PC-3 (cell line): ENCODE data around the gene NOTCH4. TPM values are rescaled to one million over a fixed set of nuclear protein-coding genes. Genes with fewer than 3 reads are reported as not detected.
"Not testable (repeated sequence)": the region's sequence is repeated elsewhere in the genome, so short reads cannot be mapped to it uniquely, and the experiment has no call there.

Experiments used
- ATAC-seq: fragments of 200-7000 bp; cut with Tn5 transposase; 2 replicates; pipeline ENCODE4 v1.9.1; 2020; ENCODE audit warnings: mild to moderate bottlenecking, moderate library complexity
- BruUV-seq: library from RNA; stranded (reverse); fragments of 400-500 nt; replicated peaks from 2 replicates; lab custom pipeline; 2021; lab: Mats Ljungman, UMichigan
- CTCF ChIA-PET: fragments of 300-600 bp; sonication (Branson Sonifier 250); formaldehyde crosslinking; loops from one replicate; lab custom pipeline; 2022; ENCODE audit warnings: antibody characterized with exemption; lab: Charles Lee
- POLR2A ChIA-PET: fragments of 300-600 bp; sonication (Branson Sonifier 250); formaldehyde crosslinking; loops from one replicate; lab custom pipeline; 2022; ENCODE audit warnings: antibody characterized with exemption; ENCODE audit not compliant: unreplicated experiment; lab: Charles Lee
- DNase-seq: peaks from one replicate; pipeline ENCODE4 v3.0.0-alpha.2; 2015
- H2AFZ ChIP-seq: fragments of 300-600 bp; sonication (generic); 2 replicates; pipeline ENCODE4 v1.6.0; 2016; ENCODE audit warnings: antibody characterized with exemption, low read length
- H3F3A ChIP-seq: fragments of 300-600 bp; sonication (generic); one replicate; pipeline ENCODE4 v1.6.0; 2017; ENCODE audit warnings: antibody characterized with exemption, low read length, control low read depth, mild to moderate bottlenecking; ENCODE audit not compliant: unreplicated experiment
- H3K27ac ChIP-seq: fragments of 300-600 bp; sonication (generic); 2 replicates; pipeline ENCODE4 v1.5.1; 2016; ENCODE audit warnings: mild to moderate bottlenecking, low read length
- H3K27me3 ChIP-seq: fragments of 300-600 bp; sonication (generic); 2 replicates; pipeline ENCODE4 v1.6.1; 2016; ENCODE audit warnings: low read length, mixed read lengths
- H3K36me3 ChIP-seq: fragments of 300-600 bp; sonication (generic); 2 replicates; pipeline ENCODE4 v1.6.1; 2016; ENCODE audit warnings: low read depth, mixed run types, low read length, mixed read lengths
- H3K4me1 ChIP-seq: fragments of 300-600 bp; sonication (generic); 2 replicates; pipeline ENCODE4 v1.5.1; 2016; ENCODE audit warnings: low read length; ENCODE audit not compliant: insufficient read depth
- H3K4me2 ChIP-seq: fragments of 300-600 bp; sonication (generic); 2 replicates; pipeline ENCODE4 v1.6.0; 2016; ENCODE audit warnings: low read length
- H3K4me3 ChIP-seq: fragments of 300-600 bp; sonication (generic); 2 replicates; pipeline ENCODE4 v1.5.1; 2016; ENCODE audit warnings: mild to moderate bottlenecking, low read length, mixed read lengths
- H3K79me2 ChIP-seq: fragments of 300-600 bp; sonication (generic); 2 replicates; pipeline ENCODE4 v1.6.1; 2017; ENCODE audit warnings: low read length, mixed read lengths
- H3K9ac ChIP-seq: fragments of 300-600 bp; sonication (generic); 2 replicates; pipeline ENCODE4 v1.6.0; 2016; ENCODE audit warnings: mild to moderate bottlenecking, low read length
- H3K9me2 ChIP-seq: fragments of 300-600 bp; sonication (generic); replicated peaks from 2 replicates; pipeline ENCODE4 v1.6.1; 2016; ENCODE audit warnings: mixed run types, low read length, mixed read lengths
- H3K9me3 ChIP-seq: fragments of 300-600 bp; sonication (generic); 2 replicates; pipeline ENCODE4 v1.6.1; 2016; ENCODE audit warnings: low read length, mixed read lengths
- H4K20me1 ChIP-seq: fragments of 300-600 bp; sonication (generic); 2 replicates; pipeline ENCODE4 v1.6.1; 2016; ENCODE audit warnings: low read length, mixed read lengths
- EZH2 ChIP-seq: fragments of 300-600 bp; sonication (generic); IDR thresholded peaks from one replicate; pipeline ENCODE4 v1.6.1; 2017; ENCODE audit warnings: antibody characterized with exemption, mild to moderate bottlenecking, low read length; ENCODE audit not compliant: unreplicated experiment
- EZH2phosphoT487 ChIP-seq: fragments of 300-600 bp; sonication (generic); IDR thresholded peaks from 2 replicates; pipeline ENCODE4 v1.6.1; 2018; ENCODE audit warnings: mild to moderate bottlenecking, antibody characterized with exemption, low read length, borderline replicate concordance
- intact Hi-C: fragments of 100-400 bp; cut with micrococcal nuclease; formaldehyde crosslinking; loops from 2 replicates; pipeline ENCODE4 v1.9.0; 2023
- total RNA-seq: library from RNA; depleted of rRNA; stranded (reverse); fragments of >200 nt; gene quantifications from 2 replicates; pipeline ENCODE4 v1.2.3, GENCODE V29; 2014
- TF ChIP-seq, protein P1 (sequence below): fragments of 300-600 bp; sonication (generic); conservative IDR thresholded peaks from 2 replicates; pipeline ENCODE4 v1.5.1; 2017; ENCODE audit warnings: antibody characterized with exemption, low read depth, mild to moderate bottlenecking, low read length

The NOTCH4 gene
- total RNA-seq, 1 experiment from 2014 or later, result 1.7 TPM

DNA sequence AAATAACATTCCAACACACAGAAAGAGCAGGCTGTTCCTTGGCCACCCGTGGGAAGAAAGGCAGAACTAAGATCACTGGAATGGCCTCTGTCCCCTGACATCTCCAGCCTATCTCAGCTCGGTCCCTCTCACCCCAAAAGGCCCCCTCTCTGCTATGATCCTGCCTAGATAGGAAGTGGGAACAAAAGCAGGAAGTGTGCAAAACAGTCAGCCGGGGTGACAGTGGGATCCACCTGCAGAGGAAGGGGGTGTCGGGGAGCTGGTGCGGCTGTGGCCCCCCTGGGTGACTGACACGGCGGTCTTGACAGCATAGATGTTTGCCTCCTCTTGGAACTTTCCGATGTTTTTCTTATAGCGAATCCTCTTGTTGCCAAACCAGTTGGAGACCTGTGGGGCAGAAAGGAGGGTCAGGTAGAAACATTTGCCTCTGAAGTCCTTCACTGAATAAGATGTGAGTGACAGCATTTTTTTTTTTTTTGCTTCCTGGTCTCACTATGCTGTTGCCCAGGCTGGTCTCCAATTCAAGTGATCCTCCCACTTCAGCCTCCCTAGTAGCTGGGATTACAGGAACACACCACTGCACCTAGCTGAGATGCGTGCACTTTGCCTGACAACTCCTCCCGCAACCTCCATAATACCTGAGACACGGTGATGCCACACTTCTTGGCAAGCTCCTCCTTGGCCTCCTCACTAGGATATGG, 36.7 kb downstream of the NOTCH4 start:
- Histone ChIP-seq H2AFZ (no peak overlapping the region), H3K4me2 (no peak overlapping the region), H3F3A (no peaks in the 10 kb centered on the region), H3K79me2 (peaks cover 18% of the 10 kb centered on the region), H3K4me3 (no peak overlapping the region), H3K9me3 (no peaks in the 10 kb centered on the region), H3K9ac (no peak overlapping the region), H3K4me1 (peaks cover 15% of the 10 kb centered on the region), H3K27me3 (no peaks in the 10 kb centered on the region), H3K36me3 (no peaks in the 10 kb centered on the region), H4K20me1 (no peaks in the 10 kb centered on the region), H3K9me2 (no peaks in the 10 kb centered on the region), H3K27ac (no peak overlapping the region)
- intact Hi-C loops, result no loop called here
- ChIA-PET CTCF (no interaction called here), POLR2A (no interaction called here)
- no TSS peak for BruUV-seq
- TF ChIP-seq, protein P1, sequence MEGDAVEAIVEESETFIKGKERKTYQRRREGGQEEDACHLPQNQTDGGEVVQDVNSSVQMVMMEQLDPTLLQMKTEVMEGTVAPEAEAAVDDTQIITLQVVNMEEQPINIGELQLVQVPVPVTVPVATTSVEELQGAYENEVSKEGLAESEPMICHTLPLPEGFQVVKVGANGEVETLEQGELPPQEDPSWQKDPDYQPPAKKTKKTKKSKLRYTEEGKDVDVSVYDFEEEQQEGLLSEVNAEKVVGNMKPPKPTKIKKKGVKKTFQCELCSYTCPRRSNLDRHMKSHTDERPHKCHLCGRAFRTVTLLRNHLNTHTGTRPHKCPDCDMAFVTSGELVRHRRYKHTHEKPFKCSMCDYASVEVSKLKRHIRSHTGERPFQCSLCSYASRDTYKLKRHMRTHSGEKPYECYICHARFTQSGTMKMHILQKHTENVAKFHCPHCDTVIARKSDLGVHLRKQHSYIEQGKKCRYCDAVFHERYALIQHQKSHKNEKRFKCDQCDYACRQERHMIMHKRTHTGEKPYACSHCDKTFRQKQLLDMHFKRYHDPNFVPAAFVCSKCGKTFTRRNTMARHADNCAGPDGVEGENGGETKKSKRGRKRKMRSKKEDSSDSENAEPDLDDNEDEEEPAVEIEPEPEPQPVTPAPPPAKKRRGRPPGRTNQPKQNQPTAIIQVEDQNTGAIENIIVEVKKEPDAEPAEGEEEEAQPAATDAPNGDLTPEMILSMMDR, result no peak
- TF ChIP-seq EZH2phosphoT487 (no peak), EZH2 (no peak)
- no peak for DNase-seq
- no peak for ATAC-seq

DNA sequence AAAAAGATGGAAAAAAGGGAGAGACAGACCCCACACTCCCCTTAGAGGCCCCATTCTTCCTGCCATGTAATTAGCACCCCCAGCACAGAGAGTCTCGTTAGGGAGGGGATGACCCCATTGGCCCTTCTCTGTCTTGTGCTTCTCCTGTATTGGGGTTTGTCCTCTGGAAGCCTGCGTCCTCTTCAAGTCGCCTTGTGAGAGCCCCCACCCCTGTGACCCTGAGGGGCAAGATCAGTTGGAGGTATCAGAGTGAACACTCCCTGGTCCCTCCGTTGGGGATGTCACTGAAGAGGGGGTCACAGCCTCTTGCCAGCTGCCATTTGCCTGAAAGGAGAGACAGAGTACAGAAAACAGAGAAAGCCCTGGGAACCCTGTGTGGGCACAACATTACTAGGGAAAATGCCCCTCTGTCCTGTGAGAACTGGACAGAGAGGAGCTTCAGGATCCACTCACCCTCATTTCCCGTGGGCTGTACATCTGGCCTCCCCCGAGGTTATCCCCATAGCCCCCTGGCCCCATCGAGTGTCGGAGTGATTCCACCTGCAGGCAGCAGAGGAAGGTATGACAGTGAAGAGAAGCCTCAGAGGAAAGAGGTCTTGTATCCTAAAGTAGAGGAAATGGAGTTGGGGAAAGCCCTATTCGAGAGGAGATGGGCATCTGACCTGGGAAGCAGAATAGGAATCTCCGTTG, 37.6 kb downstream of the NOTCH4 start:
- CTCF ChIA-PET, H3K27ac ChIP-seq, H3K36me3 ChIP-seq, H3K9ac ChIP-seq, intact Hi-C loops, H2AFZ ChIP-seq, ATAC-seq, BruUV-seq, H3K9me2 ChIP-seq, H3K27me3 ChIP-seq, H3F3A ChIP-seq, H3K9me3 ChIP-seq, DNase-seq, H4K20me1 ChIP-seq, H3K4me2 ChIP-seq, POLR2A ChIA-PET, H3K4me3 ChIP-seq: not testable (repeated sequence)
- Histone ChIP-seq H3K4me1 (peaks cover 13% of the 10 kb centered on the region), H3K79me2 (peaks cover 18% of the 10 kb centered on the region)

DNA sequence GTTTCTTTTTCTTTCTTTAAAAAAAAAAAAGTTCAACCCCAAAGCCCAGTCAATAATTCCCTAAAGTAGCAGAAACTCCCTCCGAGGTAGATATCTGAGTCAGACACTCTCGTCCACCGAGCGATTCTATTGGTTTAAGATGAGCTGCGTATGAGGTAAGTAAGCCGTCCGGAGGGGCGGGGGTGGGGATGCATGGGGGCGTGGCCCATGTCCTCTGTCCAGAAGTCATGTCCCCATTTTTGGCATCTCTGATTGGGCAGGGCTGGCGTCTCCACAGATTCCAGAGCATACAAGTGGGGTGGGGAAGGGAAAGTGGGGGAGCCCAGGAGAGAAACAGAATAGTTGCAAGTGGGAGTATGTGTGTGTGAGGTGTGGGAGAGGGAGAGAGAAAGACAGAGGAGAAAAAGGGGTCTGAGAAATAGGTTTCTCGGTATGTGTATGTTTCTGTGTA, 38.2 kb downstream of the NOTCH4 start:
- ATAC-seq (peak; percentile 51), DNase-seq (peak; percentile 45)
- BruUV-seq, H3K9me3 ChIP-seq, H3K27ac ChIP-seq, H3K36me3 ChIP-seq, H3F3A ChIP-seq, H4K20me1 ChIP-seq, intact Hi-C loops, H3K27me3 ChIP-seq, H2AFZ ChIP-seq, H3K9me2 ChIP-seq, H3K4me2 ChIP-seq, H3K9ac ChIP-seq, H3K4me3 ChIP-seq: not testable (repeated sequence)
- Histone ChIP-seq H3K4me1 (peaks cover 13% of the 10 kb centered on the region), H3K79me2 (peaks cover 18% of the 10 kb centered on the region)
- CTCF ChIA-PET, result interaction anchor here (0.6 kb wide), 1 partner anchor 56 kb away, joined by 5 read pairs; the partner anchor contains the start of gene FKBPL
- POLR2A ChIA-PET, result interaction anchor here (0.6 kb wide), 1 partner anchor 10 kb away, joined by 20 read pairs; no protein-coding TSS in a partner anchor
